Glutamatergic neuron (in vitro differentiated cells): ENCODE measurements around the gene RBMX. TPM values are rescaled to one million over a fixed set of nuclear protein-coding genes. Genes with fewer than 3 reads are reported as not detected.
A peak's percentile ranks its signal among the peaks of the same experiment; 100 is the strongest.
"Not testable (repeated sequence)": the region's sequence is repeated elsewhere in the genome, so short reads cannot be mapped to it uniquely, and the experiment has no call there.

Source experiments
- DNase-seq: peaks from one replicate; pipeline ENCODE4 v3.0.0; 2022
- H3K27ac Mint-ChIP-seq: one replicate; pipeline ENCODE4 v1.8.0; 2020; ENCODE audit warnings: mild to moderate bottlenecking, mixed read lengths, inconsistent platforms; ENCODE audit not compliant: unreplicated experiment
- H3K27me3 Mint-ChIP-seq: one replicate; pipeline ENCODE4 v1.8.0; 2020; ENCODE audit warnings: mild to moderate bottlenecking, moderate library complexity, mixed read lengths, inconsistent platforms; ENCODE audit not compliant: unreplicated experiment
- H3K36me3 Mint-ChIP-seq: one replicate; pipeline ENCODE4 v1.8.0; 2020; ENCODE audit warnings: mild to moderate bottlenecking, mixed read lengths, inconsistent platforms; ENCODE audit not compliant: unreplicated experiment
- H3K4me1 Mint-ChIP-seq: one replicate; pipeline ENCODE4 v1.8.0; 2020; ENCODE audit warnings: mild to moderate bottlenecking, low read depth, mixed read lengths, inconsistent platforms; ENCODE audit not compliant: unreplicated experiment
- H3K4me3 Mint-ChIP-seq: one replicate; pipeline ENCODE4 v1.8.0; 2020; ENCODE audit warnings: mild to moderate bottlenecking, mixed read lengths, inconsistent platforms; ENCODE audit not compliant: unreplicated experiment
- H3K9me3 Mint-ChIP-seq: one replicate; pipeline ENCODE4 v1.8.0; 2020; ENCODE audit warnings: mild to moderate bottlenecking, moderate library complexity, mixed read lengths, inconsistent platforms; ENCODE audit not compliant: unreplicated experiment
- long read RNA-seq: library from polyadenylated mRNA; unstranded; transcript quantifications from one replicate; pipeline ENCODE4 v2.0.0, GENCODE V29; 2020; ENCODE audit not compliant: unreplicated experiment
- total RNA-seq: library from RNA; stranded (reverse); fragmentation: NEBNext Ultra II Directional; extraction: Animal tissue kit (Norgen Biotek cat#: 25700); gene quantifications from one replicate; pipeline ENCODE4 v1.2.1, GENCODE V29; 2021; ENCODE audit not compliant: unreplicated experiment
- TF ChIP-seq, protein P1 (sequence below): fragments of 200-600 bp; sonication (generic); IDR thresholded peaks from one replicate; pipeline ENCODE4 v1.5.0; 2021; ENCODE audit not compliant: partially characterized antibody, unreplicated experiment

RBMX gene
- 246 TPM for total RNA-seq
- long read RNA-seq, transcript RBMX-201 (9 exons, 2,012 nt): major isoform, 129 of 179 reads
- long read RNA-seq, partial matches to known transcripts: 4 of 179 reads
- long read RNA-seq, other reads (novel, unspliced or antisense): 43 of 179 reads

DNA sequence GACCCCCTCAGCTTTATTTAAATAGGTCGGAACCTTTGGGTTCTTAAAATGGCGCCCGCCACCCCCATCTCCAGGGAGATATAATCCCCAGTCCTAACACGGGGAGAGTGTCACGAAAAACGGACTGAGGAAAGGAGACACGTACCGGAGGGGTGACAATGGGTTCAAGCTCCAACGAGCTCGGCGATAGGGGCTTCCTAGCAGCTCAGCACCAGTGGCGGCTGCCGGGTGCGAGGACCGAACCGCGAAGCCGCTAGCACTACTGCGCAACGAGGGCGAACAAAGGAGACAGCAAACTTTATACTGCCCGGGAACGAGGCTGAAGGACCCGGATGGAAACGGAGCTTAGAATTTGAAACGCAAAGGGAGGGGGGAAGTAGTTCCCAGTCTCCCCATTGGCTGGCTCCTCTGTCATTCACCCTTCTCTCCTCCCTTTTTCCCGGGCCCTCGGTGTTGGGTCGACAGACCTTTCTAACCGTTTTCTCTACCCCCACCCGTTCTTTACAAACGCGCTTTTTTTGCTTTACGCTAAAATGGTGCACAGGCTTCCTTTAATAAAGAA, at the start of gene RBMX:
TSS of gene RBMX (minus strand) at position 274 of the 562 bp plus-strand sequence. CDS start 1,298 bp downstream, outside the sequence.
- H3K9me3 Mint-ChIP-seq: peaks cover 12% of the 10 kb centered on the region
- TF ChIP-seq, protein P1, sequence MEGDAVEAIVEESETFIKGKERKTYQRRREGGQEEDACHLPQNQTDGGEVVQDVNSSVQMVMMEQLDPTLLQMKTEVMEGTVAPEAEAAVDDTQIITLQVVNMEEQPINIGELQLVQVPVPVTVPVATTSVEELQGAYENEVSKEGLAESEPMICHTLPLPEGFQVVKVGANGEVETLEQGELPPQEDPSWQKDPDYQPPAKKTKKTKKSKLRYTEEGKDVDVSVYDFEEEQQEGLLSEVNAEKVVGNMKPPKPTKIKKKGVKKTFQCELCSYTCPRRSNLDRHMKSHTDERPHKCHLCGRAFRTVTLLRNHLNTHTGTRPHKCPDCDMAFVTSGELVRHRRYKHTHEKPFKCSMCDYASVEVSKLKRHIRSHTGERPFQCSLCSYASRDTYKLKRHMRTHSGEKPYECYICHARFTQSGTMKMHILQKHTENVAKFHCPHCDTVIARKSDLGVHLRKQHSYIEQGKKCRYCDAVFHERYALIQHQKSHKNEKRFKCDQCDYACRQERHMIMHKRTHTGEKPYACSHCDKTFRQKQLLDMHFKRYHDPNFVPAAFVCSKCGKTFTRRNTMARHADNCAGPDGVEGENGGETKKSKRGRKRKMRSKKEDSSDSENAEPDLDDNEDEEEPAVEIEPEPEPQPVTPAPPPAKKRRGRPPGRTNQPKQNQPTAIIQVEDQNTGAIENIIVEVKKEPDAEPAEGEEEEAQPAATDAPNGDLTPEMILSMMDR: no peak

DNA sequence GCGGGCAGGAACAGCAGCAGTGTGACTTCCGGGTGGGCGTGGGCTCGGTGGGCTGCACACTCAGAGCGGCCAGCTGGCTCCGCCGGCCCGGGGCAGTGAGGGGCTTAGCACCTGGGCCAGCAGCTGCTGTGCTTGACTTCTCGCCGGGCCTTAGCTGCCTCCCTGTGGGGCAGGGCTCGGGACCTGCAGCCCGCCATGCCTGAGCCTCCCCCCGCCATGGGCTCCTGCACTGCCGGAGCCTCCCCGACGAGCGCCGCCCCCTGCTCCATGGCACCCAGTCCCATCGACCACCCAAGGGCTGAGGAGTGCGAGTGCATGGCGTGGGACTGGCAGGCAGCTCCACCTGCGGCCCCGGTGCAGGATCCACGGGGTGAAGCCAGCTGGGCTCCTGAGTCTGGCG, 40.9 kb upstream of the RBMX start:
- H3K9me3 Mint-ChIP-seq, H3K4me1 Mint-ChIP-seq, DNase-seq, H3K27me3 Mint-ChIP-seq, H3K4me3 Mint-ChIP-seq, H3K27ac Mint-ChIP-seq, H3K36me3 Mint-ChIP-seq: not testable (repeated sequence)

More for the DNA sequence above, at the start of gene RBMX:
- DNase-seq: peak; percentile 83
- H3K4me1 Mint-ChIP-seq: peaks cover 15% of the 10 kb centered on the region
- H3K27me3 Mint-ChIP-seq: peaks cover 5% of the 10 kb centered on the region
- H3K27ac Mint-ChIP-seq: peak within 1 kb of the TSS; percentile 97
- peak within 1 kb of the TSS; percentile 97 for H3K4me3 Mint-ChIP-seq
- H3K36me3 Mint-ChIP-seq: peaks cover 7% of the 10 kb centered on the region

DNA sequence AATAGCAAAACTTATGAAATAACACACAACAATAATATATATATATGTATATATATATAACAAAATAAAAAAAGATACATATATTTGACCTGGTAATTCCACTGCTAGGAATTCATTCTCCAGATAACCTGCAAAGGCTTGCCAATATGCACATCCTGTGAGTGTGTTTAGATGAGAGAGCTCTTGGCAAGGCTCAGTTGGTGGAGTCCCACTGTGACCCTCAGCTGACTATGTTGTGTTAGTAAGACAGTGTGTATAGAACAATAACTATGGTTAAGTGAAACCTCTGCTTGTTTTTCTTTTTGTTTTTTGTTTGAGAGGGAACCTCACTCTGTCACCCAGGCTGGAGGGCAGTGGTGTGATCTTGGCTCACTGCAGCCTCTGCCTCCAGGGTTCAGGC, 39.5 kb upstream of the RBMX start:
- no peak overlapping the region for H3K4me3 Mint-ChIP-seq
- H3K27me3 Mint-ChIP-seq: no peaks in the 10 kb centered on the region
- TF ChIP-seq, protein P1: no peak
- no peak for DNase-seq
- H3K36me3 Mint-ChIP-seq: no peaks in the 10 kb centered on the region
- no peaks in the 10 kb centered on the region for H3K9me3 Mint-ChIP-seq
- no peak overlapping the region for H3K27ac Mint-ChIP-seq
- no peaks in the 10 kb centered on the region for H3K4me1 Mint-ChIP-seq

DNA sequence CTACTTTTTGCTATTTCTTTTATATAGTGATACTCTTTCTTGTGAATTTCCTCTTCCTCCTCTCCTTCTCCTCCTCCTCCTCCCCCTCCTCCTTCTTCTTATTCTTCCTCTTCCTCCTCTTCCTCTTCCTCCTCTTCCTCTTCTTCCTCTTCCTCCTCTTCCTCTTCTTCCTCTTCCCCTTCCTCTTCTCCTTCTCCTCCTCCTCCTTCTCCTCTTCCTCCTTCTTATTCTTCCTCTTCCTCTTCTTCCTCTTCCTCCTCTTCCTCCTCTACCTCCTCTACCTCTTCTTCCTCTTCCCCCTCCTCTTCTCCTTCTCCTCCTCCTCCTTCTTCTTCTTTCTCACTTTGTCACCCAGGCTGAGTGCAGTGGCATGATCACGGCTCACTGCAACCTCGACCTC, 36.3 kb upstream of the RBMX start:
- Mint-ChIP-seq H3K4me1 (no peaks in the 10 kb centered on the region), H3K9me3 (no peaks in the 10 kb centered on the region), H3K4me3 (no peak overlapping the region), H3K27me3 (no peaks in the 10 kb centered on the region), H3K36me3 (no peaks in the 10 kb centered on the region), H3K27ac (no peak overlapping the region)
- TF ChIP-seq, protein P1: no peak
- no peak for DNase-seq

DNA sequence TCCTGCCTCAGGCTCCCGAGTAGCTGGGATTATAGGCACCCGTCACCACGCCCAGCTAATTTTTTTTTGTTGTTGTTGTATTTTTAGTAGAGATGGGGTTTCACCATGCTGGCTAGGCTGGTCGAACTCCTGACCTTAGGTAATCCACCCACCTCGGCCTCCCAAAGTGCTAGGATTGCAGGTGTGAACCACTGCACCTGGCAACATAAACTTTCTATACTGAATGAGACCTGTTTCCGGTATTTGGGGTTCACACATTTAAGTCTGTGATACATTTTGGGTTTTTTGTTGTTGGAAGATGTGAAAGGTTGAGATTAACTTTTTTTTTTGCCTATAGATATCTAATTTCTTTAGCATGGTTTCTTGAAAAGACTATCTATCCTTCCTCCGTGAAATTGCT, 31.1 kb upstream of the RBMX start:
- not testable (repeated sequence) for H3K27me3 Mint-ChIP-seq, H3K36me3 Mint-ChIP-seq, H3K4me3 Mint-ChIP-seq, DNase-seq, H3K27ac Mint-ChIP-seq, H3K9me3 Mint-ChIP-seq, H3K4me1 Mint-ChIP-seq

DNA sequence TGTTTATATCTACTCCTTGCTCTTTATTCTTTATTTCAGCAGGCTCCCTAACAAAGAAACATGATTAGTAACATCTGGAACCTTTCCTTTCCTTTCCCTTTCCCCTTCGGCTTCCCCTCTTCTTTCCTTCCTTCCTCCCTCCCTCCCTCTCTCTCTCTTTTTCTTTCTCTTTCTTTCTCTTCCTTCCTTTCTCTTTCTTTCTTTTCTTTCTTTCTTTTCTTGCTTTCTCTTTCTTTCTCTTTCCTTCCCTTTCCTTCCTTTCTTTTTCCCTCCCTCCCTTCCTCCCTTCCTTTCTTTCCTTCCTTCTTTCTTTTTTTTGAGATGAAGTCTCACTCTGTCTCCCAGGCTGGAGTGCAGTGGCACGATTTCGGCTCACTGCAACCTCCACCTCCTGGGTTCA, 30.7 kb upstream of the RBMX start:
- Mint-ChIP-seq H3K27ac (no peak overlapping the region), H3K9me3 (peaks cover 4% of the 10 kb centered on the region), H3K4me3 (no peak overlapping the region), H3K27me3 (peaks cover 4% of the 10 kb centered on the region), H3K36me3 (no peaks in the 10 kb centered on the region), H3K4me1 (no peaks in the 10 kb centered on the region)
- TF ChIP-seq, protein P1: no peak
- no peak for DNase-seq
